ENCODE measurements around the gene CYBB.
A peak's percentile ranks its signal among the peaks of the same experiment; 100 is the strongest.

The CYBB gene

GRCh38 chrX:37796805-37797204 is 16.9 kb downstream of the CYBB start:
- peak in 1 of 2 experiments; percentile 91 for DNase-seq (ENCODE audit: low read depth in 1 of 2, low spot score in 1 of 2)
- no peak overlapping the region for H3K4me3 ChIP-seq (replicated peaks; ENCODE audit: insufficient read depth, low read length)

DNA sequence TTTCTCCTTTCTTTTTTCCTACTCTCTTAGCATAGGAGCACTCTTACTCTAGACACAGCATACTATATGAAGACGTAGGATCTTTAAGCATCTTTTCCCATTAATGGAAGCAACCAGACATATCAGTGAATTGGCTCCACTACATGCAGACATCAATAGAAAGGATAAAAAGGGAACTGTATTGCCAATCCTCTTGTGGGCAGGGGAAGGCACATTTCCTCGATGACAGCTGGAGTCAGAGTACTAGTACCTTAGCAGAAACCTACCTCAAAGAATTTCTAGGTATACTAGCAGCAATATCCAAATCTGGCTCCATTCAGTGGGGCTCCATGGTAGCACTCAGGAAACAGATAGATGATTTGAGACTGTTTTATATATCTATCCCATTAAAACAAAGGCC is 20.1 kb downstream of the CYBB start:
- Histone ChIP-seq H3K4me3 (replicated peaks; ENCODE audit: insufficient read depth, low read length) (no peak overlapping the region), H3K27ac (replicated peaks) (peak overlapping the region; percentile 11; the same call in 1 of the 2 replicates), H3K27me3 (ENCODE audit: insufficient read depth, poor library complexity, severe bottlenecking) (no peaks in the 10 kb centered on the region)
- DNase-seq (ENCODE audit: low read depth in 1 of 2, low spot score in 1 of 2), result peak in 1 of 2 experiments; percentile 34
- no peak for TF ChIP-seq POLR2AphosphoS5 (IDR thresholded peaks at IDR 0.05; ENCODE audit: low read depth)
- peak; percentile 55; the same call in 1 of the 2 replicates for TF ChIP-seq SPI1 (IDR thresholded peaks at IDR 0.05; ENCODE audit: borderline replicate concordance, low read depth)
- TF ChIP-seq, protein P1, sequence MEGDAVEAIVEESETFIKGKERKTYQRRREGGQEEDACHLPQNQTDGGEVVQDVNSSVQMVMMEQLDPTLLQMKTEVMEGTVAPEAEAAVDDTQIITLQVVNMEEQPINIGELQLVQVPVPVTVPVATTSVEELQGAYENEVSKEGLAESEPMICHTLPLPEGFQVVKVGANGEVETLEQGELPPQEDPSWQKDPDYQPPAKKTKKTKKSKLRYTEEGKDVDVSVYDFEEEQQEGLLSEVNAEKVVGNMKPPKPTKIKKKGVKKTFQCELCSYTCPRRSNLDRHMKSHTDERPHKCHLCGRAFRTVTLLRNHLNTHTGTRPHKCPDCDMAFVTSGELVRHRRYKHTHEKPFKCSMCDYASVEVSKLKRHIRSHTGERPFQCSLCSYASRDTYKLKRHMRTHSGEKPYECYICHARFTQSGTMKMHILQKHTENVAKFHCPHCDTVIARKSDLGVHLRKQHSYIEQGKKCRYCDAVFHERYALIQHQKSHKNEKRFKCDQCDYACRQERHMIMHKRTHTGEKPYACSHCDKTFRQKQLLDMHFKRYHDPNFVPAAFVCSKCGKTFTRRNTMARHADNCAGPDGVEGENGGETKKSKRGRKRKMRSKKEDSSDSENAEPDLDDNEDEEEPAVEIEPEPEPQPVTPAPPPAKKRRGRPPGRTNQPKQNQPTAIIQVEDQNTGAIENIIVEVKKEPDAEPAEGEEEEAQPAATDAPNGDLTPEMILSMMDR (IDR thresholded peaks at IDR 0.05; ENCODE audit: insufficient read depth, low read length), result no peak
- TF ChIP-seq REST (IDR thresholded peaks at IDR 0.05; ENCODE audit: insufficient replicate concordance, low read depth), result no peak
- TF ChIP-seq GABPA (IDR thresholded peaks at IDR 0.05; ENCODE audit: low read depth), result no peak

More at GRCh38 chrX:37796805-37797204, 16.9 kb downstream of the CYBB start:
- Histone ChIP-seq H3K27me3 (ENCODE audit: insufficient read depth, poor library complexity, severe bottlenecking) (no peaks in the 10 kb centered on the region), H3K27ac (replicated peaks) (peak overlapping the region; percentile 31; the same call in 1 of the 2 replicates)
- TF ChIP-seq REST (IDR thresholded peaks at IDR 0.05; ENCODE audit: insufficient replicate concordance, low read depth), result no peak
- TF ChIP-seq GABPA (IDR thresholded peaks at IDR 0.05; ENCODE audit: low read depth), result no peak
- peak; percentile 49; the same call in 1 of the 2 replicates for TF ChIP-seq POLR2AphosphoS5 (IDR thresholded peaks at IDR 0.05; ENCODE audit: low read depth)
- TF ChIP-seq SPI1 (IDR thresholded peaks at IDR 0.05; ENCODE audit: borderline replicate concordance, low read depth), result peak; percentile 70
- TF ChIP-seq, protein P1 (IDR thresholded peaks at IDR 0.05; ENCODE audit: insufficient read depth, low read length), result no peak

GRCh38 chrX:37800717-37801116 is 20.9 kb downstream of the CYBB start:
- peak in 1 of 2 experiments; percentile 39 for DNase-seq (ENCODE audit: low read depth in 1 of 2, low spot score in 1 of 2)
- no peak overlapping the region for H3K4me3 ChIP-seq (replicated peaks; ENCODE audit: insufficient read depth, low read length)
- H3K27me3 ChIP-seq (ENCODE audit: insufficient read depth, poor library complexity, severe bottlenecking), result no peaks in the 10 kb centered on the region
- peak overlapping the region; percentile 50 for H3K27ac ChIP-seq (replicated peaks)
- TF ChIP-seq SPI1 (IDR thresholded peaks at IDR 0.05; ENCODE audit: borderline replicate concordance, low read depth), result peak; percentile 58; the same call in 1 of the 2 replicates
- TF ChIP-seq POLR2AphosphoS5 (IDR thresholded peaks at IDR 0.05; ENCODE audit: low read depth), result no peak

- TF ChIP-seq POLR2AphosphoS5 (IDR thresholded peaks at IDR 0.05; ENCODE audit: low read depth) (no peak), SPI1 (IDR thresholded peaks at IDR 0.05; ENCODE audit: borderline replicate concordance, low read depth) (peak; percentile 71), GABPA (IDR thresholded peaks at IDR 0.05; ENCODE audit: low read depth) (no peak)
- H3K27ac ChIP-seq (replicated peaks), result peak overlapping the region; percentile 50
- no peaks in the 10 kb centered on the region for H3K27me3 ChIP-seq (ENCODE audit: insufficient read depth, poor library complexity, severe bottlenecking)
- DNase-seq (ENCODE audit: low read depth in 1 of 2, low spot score in 1 of 2), result peak in 1 of 2 experiments; percentile 58
- no peak overlapping the region for H3K4me3 ChIP-seq (replicated peaks; ENCODE audit: insufficient read depth, low read length)
Observed at GRCh38 chrX:37802028-37802427, 22.2 kb downstream of the CYBB start.

- TF ChIP-seq, protein P1 (IDR thresholded peaks at IDR 0.05; ENCODE audit: insufficient read depth, low read length), result no peak
- no peak for TF ChIP-seq GABPA (IDR thresholded peaks at IDR 0.05; ENCODE audit: low read depth)
- TF ChIP-seq SPI1 (IDR thresholded peaks at IDR 0.05; ENCODE audit: borderline replicate concordance, low read depth), result no peak
- no peak for TF ChIP-seq POLR2AphosphoS5 (IDR thresholded peaks at IDR 0.05; ENCODE audit: low read depth)
- no peak for TF ChIP-seq REST (IDR thresholded peaks at IDR 0.05; ENCODE audit: insufficient replicate concordance, low read depth)
- no peak for DNase-seq (ENCODE audit: low read depth in 1 of 2, low spot score in 1 of 2)
- Histone ChIP-seq H3K4me3 (replicated peaks; ENCODE audit: insufficient read depth, low read length) (no peak overlapping the region), H3K27ac (replicated peaks) (peak overlapping the region; percentile 24; the same call in 1 of the 2 replicates), H3K27me3 (ENCODE audit: insufficient read depth, poor library complexity, severe bottlenecking) (no peaks in the 10 kb centered on the region)
Observed at GRCh38 chrX:37803057-37803456, 23.2 kb downstream of the CYBB start.
